WTC11 (cell line): Measurements from ENCODE around the gene ADGRE2. TPM values are rescaled to one million over a fixed set of nuclear protein-coding genes. Genes with fewer than 3 reads are reported as not detected.
"Not testable (repeated sequence)": the region's sequence is repeated elsewhere in the genome, so short reads cannot be mapped to it uniquely, and the experiment has no call there.

Experiments
- ATAC-seq: fragments of 200-7000 bp; cut with Tn5 transposase; 2 replicates; pipeline ENCODE4 v1.10.0; 2021; ENCODE audit warnings: mild to moderate bottlenecking, moderate library complexity
- Bru-seq: library from RNA; stranded (reverse); fragments of 400-500 nt; gene quantifications from one replicate; lab custom pipeline; 2021; lab: Mats Ljungman, UMichigan
- CTCF ChIA-PET: fragments of 300-600 bp; sonication (Branson Sonifier 250); formaldehyde crosslinking; loops from one replicate; lab custom pipeline; 2021; ENCODE audit warnings: antibody characterized with exemption; lab: Charles Lee
- POLR2A ChIA-PET: fragments of 350-600 bp; sonication (Branson Sonifier 250); formaldehyde crosslinking; loops from one replicate; lab custom pipeline; 2021; ENCODE audit warnings: antibody characterized with exemption; lab: Charles Lee
- DNase-seq: peaks from one replicate; pipeline ENCODE4 v3.0.0; 2021; ENCODE audit warnings: low spot score
- H3K27ac Mint-ChIP-seq: 2 replicates; pipeline ENCODE4 v1.8.0; 2021; ENCODE audit warnings: mixed read lengths
- H3K27me3 Mint-ChIP-seq: 2 replicates; pipeline ENCODE4 v1.8.0; 2021; ENCODE audit warnings: low read depth, mild to moderate bottlenecking, moderate library complexity, mixed read lengths
- H3K36me3 Mint-ChIP-seq: 2 replicates; pipeline ENCODE4 v1.8.0; 2021; ENCODE audit warnings: mixed read lengths
- H3K4me1 Mint-ChIP-seq: 2 replicates; pipeline ENCODE4 v1.8.0; 2022; ENCODE audit warnings: mixed read lengths
- H3K4me3 Mint-ChIP-seq: 2 replicates; pipeline ENCODE4 v1.8.0; 2021; ENCODE audit warnings: mild to moderate bottlenecking, moderate library complexity, mixed read lengths
- H3K9me3 Mint-ChIP-seq: 2 replicates; pipeline ENCODE4 v1.8.0; 2021; ENCODE audit warnings: mixed read lengths
- ESRRA ChIP-seq: sonication (generic); formaldehyde crosslinking; IDR thresholded peaks from 2 replicates; pipeline ENCODE4 v1.8.1; 2022; ENCODE audit warnings: mild to moderate bottlenecking, missing genetic modification reagents, borderline replicate concordance
- GABPB1 ChIP-seq: sonication (generic); formaldehyde crosslinking; IDR thresholded peaks from 2 replicates; pipeline ENCODE4 v1.8.1; 2023; ENCODE audit warnings: mild to moderate bottlenecking, missing genetic modification reagents
- GRHL2 ChIP-seq: fragments of 250-450 bp; sonication (Bioruptor Pico); IDR thresholded peaks from 2 replicates; pipeline ENCODE4 v1.8.0; 2022; ENCODE audit warnings: mild to moderate bottlenecking, moderate library complexity; ENCODE audit not compliant: insufficient replicate concordance, severe bottlenecking
- JUN ChIP-seq: sonication (generic); formaldehyde crosslinking; IDR thresholded peaks from 2 replicates; pipeline ENCODE4 v1.8.0; 2023; ENCODE audit warnings: mild to moderate bottlenecking, missing genetic modification reagents
- MXD4 ChIP-seq: fragments of 250-450 bp; sonication (Bioruptor Pico); IDR thresholded peaks from 2 replicates; pipeline ENCODE4 v1.8.0; 2021; ENCODE audit warnings: mild to moderate bottlenecking, moderate library complexity, borderline replicate concordance
- NFATC4 ChIP-seq: fragments of 250-450 bp; sonication (Bioruptor Pico); IDR thresholded peaks from 2 replicates; pipeline ENCODE4 v1.9.0; 2021; ENCODE audit warnings: mild to moderate bottlenecking
- NR1H2 ChIP-seq: sonication (generic); formaldehyde crosslinking; IDR thresholded peaks from 2 replicates; pipeline ENCODE4 v1.9.0; 2021; ENCODE audit warnings: mild to moderate bottlenecking, moderate library complexity, missing genetic modification reagents
- OVOL2 ChIP-seq: fragments of 250-450 bp; sonication (Bioruptor Pico); IDR thresholded peaks from 2 replicates; pipeline ENCODE4 v1.9.0; 2021; ENCODE audit warnings: mild to moderate bottlenecking, borderline replicate concordance
- TCF7 ChIP-seq: sonication (generic); formaldehyde crosslinking; IDR thresholded peaks from 2 replicates; pipeline ENCODE4 v1.8.0; 2022; ENCODE audit warnings: mild to moderate bottlenecking, low read depth, missing genetic modification reagents, moderate library complexity
- TP53 ChIP-seq: sonication (generic); formaldehyde crosslinking; IDR thresholded peaks from 2 replicates; pipeline ENCODE4 v1.8.1; 2023; ENCODE audit warnings: mild to moderate bottlenecking, missing genetic modification reagents
- ZNF416 ChIP-seq: fragments of 250-450 bp; sonication (Bioruptor Pico); IDR thresholded peaks from 2 replicates; pipeline ENCODE4 v1.9.0; 2021; ENCODE audit warnings: mild to moderate bottlenecking, inconsistent platforms
- ZNF423 ChIP-seq: fragments of 250-450 bp; sonication (Bioruptor Pico); IDR thresholded peaks from 2 replicates; pipeline ENCODE4 v2.1.2; 2022; ENCODE audit warnings: mild to moderate bottlenecking, moderate library complexity
- long read RNA-seq, 3 experiments: library from RNA in 1 of 3; library from capped mRNA in 1 of 3; library from polyadenylated mRNA in 1 of 3; unstranded in 2 of 3; stranded (forward) in 1 of 3; transcript quantifications; one replicate each; pipeline ENCODE4 v2.0.0, GENCODE V29; 2021
- total RNA-seq: library from RNA; stranded (reverse); gene quantifications from 3 replicates; pipeline ENCODE4 v1.2.3, GENCODE V29; 2021
- TF ChIP-seq, protein P1 (sequence below): sonication (generic); formaldehyde crosslinking; IDR thresholded peaks from 2 replicates; pipeline ENCODE4 v1.8.1; 2022; ENCODE audit warnings: mild to moderate bottlenecking, missing genetic modification reagents, moderate library complexity, borderline replicate concordance
- TF ChIP-seq, protein P2 (sequence below): fragments of 250-450 bp; sonication (Bioruptor Pico); IDR thresholded peaks from 2 replicates; pipeline ENCODE4 v1.9.0; 2021; ENCODE audit warnings: mild to moderate bottlenecking, borderline replicate concordance
- TF ChIP-seq, protein P3 (sequence below): fragments of 250-450 bp; sonication (Bioruptor Pico); IDR thresholded peaks from 2 replicates; pipeline ENCODE4 v1.8.0; 2021; ENCODE audit warnings: mild to moderate bottlenecking
- TF ChIP-seq, protein P4 (sequence below): sonication (generic); formaldehyde crosslinking; IDR thresholded peaks from 2 replicates; pipeline ENCODE4 v1.8.1; 2023; ENCODE audit warnings: mild to moderate bottlenecking, missing genetic modification reagents, moderate library complexity
- TF ChIP-seq, protein P5 (sequence below): fragments of 250-450 bp; sonication (Bioruptor Pico); IDR thresholded peaks from 2 replicates; pipeline ENCODE4 v2.1.2; 2022; ENCODE audit warnings: mild to moderate bottlenecking, moderate library complexity
- TF ChIP-seq, protein P6 (sequence below): sonication (generic); formaldehyde crosslinking; IDR thresholded peaks from 2 replicates; pipeline ENCODE4 v1.8.1; 2022; ENCODE audit warnings: mild to moderate bottlenecking, moderate library complexity, missing genetic modification reagents
- TF ChIP-seq, protein P7 (sequence below): sonication (generic); formaldehyde crosslinking; IDR thresholded peaks from 2 replicates; pipeline ENCODE4 v1.8.1; 2023; ENCODE audit warnings: mild to moderate bottlenecking, missing genetic modification reagents, moderate library complexity
- TF ChIP-seq, protein P8 (sequence below): sonication (generic); formaldehyde crosslinking; IDR thresholded peaks from 2 replicates; pipeline ENCODE4 v1.8.1; 2022; ENCODE audit warnings: low read depth, mild to moderate bottlenecking, moderate library complexity, missing genetic modification reagents, borderline replicate concordance

Gene ADGRE2
- total RNA-seq = 3.0 to 4.0 TPM (median 3.2 TPM) in 3 replicates
- Bru-seq, nascent RNA = percentile 44 among the genes with signal in this experiment
- long read RNA-seq, experiment 1, partial matches to known transcripts = 3 of 7 reads
- long read RNA-seq, experiment 1, other reads (novel, unspliced or antisense) = 4 of 7 reads
- long read RNA-seq, experiment 2, partial matches to known transcripts = 0 of 1 reads
- long read RNA-seq, experiment 2, other reads (novel, unspliced or antisense) = 1 of 1 reads
- long read RNA-seq, experiment 3 = 0 reads

DNA sequence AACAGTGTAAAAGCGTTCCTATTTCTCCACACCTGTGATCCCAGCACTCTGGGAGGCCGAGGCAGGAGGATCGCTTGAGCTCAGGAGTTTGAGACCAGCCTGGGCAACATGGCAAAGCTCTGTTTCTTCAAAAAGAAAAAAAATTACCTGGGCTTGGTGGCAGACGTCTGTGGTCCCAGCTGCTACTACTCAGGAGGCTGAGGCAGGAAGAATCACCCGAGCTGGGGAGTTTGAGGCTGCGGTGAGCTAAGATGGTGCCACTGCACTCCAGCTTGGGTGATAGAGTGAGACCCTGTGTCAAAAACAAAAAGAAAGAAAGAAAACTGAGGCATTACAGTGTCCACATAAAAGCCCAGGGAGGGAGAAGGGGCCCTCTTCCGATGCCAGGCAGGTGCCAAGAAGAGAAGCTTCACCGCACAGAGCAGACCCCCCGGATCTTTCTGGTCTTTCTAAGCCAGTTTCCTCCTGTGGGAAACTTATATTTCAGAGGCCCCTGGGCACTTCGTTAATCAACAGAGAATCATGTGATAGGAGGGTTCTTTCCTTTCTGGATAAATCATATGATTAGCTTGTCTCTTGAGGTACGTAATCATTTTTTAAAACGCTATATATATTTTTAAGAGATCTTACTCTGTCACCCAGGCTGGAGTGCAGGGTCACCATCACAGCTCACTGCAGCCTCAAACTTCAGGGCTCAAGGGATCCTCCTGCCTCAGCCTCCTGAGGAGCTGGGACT, at the start of gene ADGRE2:
ADGRE2 (minus strand) TSS at position 451 of the 736 bp plus-strand sequence. CDS start 1,804 bp downstream, outside the sequence.
- H3K4me1 Mint-ChIP-seq = peaks cover 12% of the 10 kb centered on the region
- DNase-seq, H3K36me3 Mint-ChIP-seq, H3K27me3 Mint-ChIP-seq, H3K27ac Mint-ChIP-seq, H3K9me3 Mint-ChIP-seq, POLR2A ChIA-PET, ATAC-seq: not testable (repeated sequence)
- H3K4me3 Mint-ChIP-seq = peak within 1 kb of the TSS; percentile 29; the same call in 1 of the 2 replicates
- CTCF ChIA-PET = interaction anchor here (1.9 to 2.9 kb wide), 2 partner anchors 9 to 204 kb away, joined by 7 to 24 read pairs; no protein-coding TSS in a partner anchor

DNA sequence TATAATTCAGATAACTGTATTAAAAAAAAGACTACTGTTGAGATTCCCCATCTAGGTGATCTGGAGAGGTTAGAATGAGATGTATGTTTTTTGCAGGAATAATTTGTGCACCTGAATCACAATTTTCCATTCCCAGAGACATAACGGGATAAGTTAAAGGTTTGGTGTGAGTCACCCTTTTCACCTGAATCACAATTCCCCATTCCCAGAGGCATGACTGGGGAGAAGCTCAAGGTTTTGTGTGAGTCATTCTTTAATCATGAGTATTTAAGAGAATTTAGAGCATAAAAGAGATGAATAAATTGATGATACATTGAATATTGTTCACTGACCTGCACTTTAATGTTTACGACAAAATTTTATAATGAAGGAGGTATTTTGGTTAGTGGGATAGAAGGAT, 47.6 kb upstream of the ADGRE2 start:
- Mint-ChIP-seq H3K9me3 (peaks cover 47% of the 10 kb centered on the region), H3K27me3 (peaks cover 15% of the 10 kb centered on the region), H3K36me3 (0 out of 2 replicates have a peak, but pooled peaks cover 2% of the 10 kb centered on the region), H3K4me1 (no peaks in the 10 kb centered on the region), H3K27ac (no peak overlapping the region), H3K4me3 (no peak overlapping the region)
- CTCF ChIA-PET = no interaction called here
- TF ChIP-seq TP53 (CRISPR knock-in tag) (no peak), OVOL2 (no peak), GABPB1 (CRISPR knock-in tag) (no peak), GRHL2 (CRISPR knock-in tag) (no peak), ZNF416 (CRISPR knock-in tag) (no peak), TCF7 (CRISPR knock-in tag) (no peak), ZNF423 (CRISPR knock-in tag) (no peak), NFATC4 (CRISPR knock-in tag) (no peak), MXD4 (no peak), JUN (CRISPR knock-in tag) (no peak), ESRRA (no peak), NR1H2 (CRISPR knock-in tag) (no peak)
- TF ChIP-seq, protein P1, sequence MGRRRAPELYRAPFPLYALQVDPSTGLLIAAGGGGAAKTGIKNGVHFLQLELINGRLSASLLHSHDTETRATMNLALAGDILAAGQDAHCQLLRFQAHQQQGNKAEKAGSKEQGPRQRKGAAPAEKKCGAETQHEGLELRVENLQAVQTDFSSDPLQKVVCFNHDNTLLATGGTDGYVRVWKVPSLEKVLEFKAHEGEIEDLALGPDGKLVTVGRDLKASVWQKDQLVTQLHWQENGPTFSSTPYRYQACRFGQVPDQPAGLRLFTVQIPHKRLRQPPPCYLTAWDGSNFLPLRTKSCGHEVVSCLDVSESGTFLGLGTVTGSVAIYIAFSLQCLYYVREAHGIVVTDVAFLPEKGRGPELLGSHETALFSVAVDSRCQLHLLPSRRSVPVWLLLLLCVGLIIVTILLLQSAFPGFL (CRISPR knock-in tag) = no peak
- TF ChIP-seq, protein P2, sequence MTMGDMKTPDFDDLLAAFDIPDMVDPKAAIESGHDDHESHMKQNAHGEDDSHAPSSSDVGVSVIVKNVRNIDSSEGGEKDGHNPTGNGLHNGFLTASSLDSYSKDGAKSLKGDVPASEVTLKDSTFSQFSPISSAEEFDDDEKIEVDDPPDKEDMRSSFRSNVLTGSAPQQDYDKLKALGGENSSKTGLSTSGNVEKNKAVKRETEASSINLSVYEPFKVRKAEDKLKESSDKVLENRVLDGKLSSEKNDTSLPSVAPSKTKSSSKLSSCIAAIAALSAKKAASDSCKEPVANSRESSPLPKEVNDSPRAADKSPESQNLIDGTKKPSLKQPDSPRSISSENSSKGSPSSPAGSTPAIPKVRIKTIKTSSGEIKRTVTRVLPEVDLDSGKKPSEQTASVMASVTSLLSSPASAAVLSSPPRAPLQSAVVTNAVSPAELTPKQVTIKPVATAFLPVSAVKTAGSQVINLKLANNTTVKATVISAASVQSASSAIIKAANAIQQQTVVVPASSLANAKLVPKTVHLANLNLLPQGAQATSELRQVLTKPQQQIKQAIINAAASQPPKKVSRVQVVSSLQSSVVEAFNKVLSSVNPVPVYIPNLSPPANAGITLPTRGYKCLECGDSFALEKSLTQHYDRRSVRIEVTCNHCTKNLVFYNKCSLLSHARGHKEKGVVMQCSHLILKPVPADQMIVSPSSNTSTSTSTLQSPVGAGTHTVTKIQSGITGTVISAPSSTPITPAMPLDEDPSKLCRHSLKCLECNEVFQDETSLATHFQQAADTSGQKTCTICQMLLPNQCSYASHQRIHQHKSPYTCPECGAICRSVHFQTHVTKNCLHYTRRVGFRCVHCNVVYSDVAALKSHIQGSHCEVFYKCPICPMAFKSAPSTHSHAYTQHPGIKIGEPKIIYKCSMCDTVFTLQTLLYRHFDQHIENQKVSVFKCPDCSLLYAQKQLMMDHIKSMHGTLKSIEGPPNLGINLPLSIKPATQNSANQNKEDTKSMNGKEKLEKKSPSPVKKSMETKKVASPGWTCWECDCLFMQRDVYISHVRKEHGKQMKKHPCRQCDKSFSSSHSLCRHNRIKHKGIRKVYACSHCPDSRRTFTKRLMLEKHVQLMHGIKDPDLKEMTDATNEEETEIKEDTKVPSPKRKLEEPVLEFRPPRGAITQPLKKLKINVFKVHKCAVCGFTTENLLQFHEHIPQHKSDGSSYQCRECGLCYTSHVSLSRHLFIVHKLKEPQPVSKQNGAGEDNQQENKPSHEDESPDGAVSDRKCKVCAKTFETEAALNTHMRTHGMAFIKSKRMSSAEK = no peak
- TF ChIP-seq, protein P3, sequence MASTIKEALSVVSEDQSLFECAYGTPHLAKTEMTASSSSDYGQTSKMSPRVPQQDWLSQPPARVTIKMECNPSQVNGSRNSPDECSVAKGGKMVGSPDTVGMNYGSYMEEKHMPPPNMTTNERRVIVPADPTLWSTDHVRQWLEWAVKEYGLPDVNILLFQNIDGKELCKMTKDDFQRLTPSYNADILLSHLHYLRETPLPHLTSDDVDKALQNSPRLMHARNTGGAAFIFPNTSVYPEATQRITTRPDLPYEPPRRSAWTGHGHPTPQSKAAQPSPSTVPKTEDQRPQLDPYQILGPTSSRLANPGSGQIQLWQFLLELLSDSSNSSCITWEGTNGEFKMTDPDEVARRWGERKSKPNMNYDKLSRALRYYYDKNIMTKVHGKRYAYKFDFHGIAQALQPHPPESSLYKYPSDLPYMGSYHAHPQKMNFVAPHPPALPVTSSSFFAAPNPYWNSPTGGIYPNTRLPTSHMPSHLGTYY (CRISPR knock-in tag) = no peak
- TF ChIP-seq, protein P4, sequence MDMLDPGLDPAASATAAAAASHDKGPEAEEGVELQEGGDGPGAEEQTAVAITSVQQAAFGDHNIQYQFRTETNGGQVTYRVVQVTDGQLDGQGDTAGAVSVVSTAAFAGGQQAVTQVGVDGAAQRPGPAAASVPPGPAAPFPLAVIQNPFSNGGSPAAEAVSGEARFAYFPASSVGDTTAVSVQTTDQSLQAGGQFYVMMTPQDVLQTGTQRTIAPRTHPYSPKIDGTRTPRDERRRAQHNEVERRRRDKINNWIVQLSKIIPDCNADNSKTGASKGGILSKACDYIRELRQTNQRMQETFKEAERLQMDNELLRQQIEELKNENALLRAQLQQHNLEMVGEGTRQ (CRISPR knock-in tag) = no peak
- TF ChIP-seq, protein P5, sequence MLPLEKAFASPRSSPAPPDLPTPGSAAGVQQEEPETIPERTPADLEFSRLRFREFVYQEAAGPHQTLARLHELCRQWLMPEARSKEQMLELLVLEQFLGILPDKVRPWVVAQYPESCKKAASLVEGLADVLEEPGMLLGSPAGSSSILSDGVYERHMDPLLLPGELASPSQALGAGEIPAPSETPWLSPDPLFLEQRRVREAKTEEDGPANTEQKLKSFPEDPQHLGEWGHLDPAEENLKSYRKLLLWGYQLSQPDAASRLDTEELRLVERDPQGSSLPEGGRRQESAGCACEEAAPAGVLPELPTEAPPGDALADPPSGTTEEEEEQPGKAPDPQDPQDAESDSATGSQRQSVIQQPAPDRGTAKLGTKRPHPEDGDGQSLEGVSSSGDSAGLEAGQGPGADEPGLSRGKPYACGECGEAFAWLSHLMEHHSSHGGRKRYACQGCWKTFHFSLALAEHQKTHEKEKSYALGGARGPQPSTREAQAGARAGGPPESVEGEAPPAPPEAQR (CRISPR knock-in tag) = no peak
- TF ChIP-seq, protein P6, sequence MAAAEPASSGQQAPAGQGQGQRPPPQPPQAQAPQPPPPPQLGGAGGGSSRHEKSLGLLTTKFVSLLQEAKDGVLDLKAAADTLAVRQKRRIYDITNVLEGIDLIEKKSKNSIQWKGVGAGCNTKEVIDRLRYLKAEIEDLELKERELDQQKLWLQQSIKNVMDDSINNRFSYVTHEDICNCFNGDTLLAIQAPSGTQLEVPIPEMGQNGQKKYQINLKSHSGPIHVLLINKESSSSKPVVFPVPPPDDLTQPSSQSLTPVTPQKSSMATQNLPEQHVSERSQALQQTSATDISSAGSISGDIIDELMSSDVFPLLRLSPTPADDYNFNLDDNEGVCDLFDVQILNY (CRISPR knock-in tag) = no peak
- TF ChIP-seq, protein P7, sequence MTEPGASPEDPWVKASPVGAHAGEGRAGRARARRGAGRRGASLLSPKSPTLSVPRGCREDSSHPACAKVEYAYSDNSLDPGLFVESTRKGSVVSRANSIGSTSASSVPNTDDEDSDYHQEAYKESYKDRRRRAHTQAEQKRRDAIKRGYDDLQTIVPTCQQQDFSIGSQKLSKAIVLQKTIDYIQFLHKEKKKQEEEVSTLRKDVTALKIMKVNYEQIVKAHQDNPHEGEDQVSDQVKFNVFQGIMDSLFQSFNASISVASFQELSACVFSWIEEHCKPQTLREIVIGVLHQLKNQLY (CRISPR knock-in tag) = no peak
- TF ChIP-seq, protein P8, sequence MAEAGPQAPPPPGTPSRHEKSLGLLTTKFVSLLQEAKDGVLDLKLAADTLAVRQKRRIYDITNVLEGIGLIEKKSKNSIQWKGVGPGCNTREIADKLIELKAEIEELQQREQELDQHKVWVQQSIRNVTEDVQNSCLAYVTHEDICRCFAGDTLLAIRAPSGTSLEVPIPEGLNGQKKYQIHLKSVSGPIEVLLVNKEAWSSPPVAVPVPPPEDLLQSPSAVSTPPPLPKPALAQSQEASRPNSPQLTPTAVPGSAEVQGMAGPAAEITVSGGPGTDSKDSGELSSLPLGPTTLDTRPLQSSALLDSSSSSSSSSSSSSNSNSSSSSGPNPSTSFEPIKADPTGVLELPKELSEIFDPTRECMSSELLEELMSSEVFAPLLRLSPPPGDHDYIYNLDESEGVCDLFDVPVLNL (CRISPR knock-in tag) = no peak
- POLR2A ChIA-PET = no interaction called here
- no peak for ATAC-seq
- DNase-seq = no peak
